ENCODE results near the gene LCOR.

GRCh38 chr10:96949039-96949683, 117.1 kb downstream of the LCOR start:
- TF ChIP-seq REST (IDR thresholded peaks at IDR 0.05; ENCODE audit: low read depth): no peak
- TF ChIP-seq TEAD4 (IDR thresholded peaks at IDR 0.05): no peak
- no peak for TF ChIP-seq EP300 (IDR thresholded peaks at IDR 0.05; ENCODE audit: borderline replicate concordance)
- TF ChIP-seq NFIC (IDR thresholded peaks at IDR 0.05): no peak
- TF ChIP-seq TAF1 (IDR thresholded peaks at IDR 0.05; ENCODE audit: low read depth): no peak
- no peak for TF ChIP-seq YY1 (IDR thresholded peaks at IDR 0.05; ENCODE audit: low read depth)
